ENCODE measurements around the gene SREBF2.
"Not testable (repeated sequence)": the region's sequence is repeated elsewhere in the genome, so short reads cannot be mapped to it uniquely, and the experiment has no call there.

Gene SREBF2

GRCh38 chr22:41820447-41820846 lies 12.5 kb upstream of the SREBF2 start:
- DNase-seq (ENCODE audit: insufficient read length, low spot score) (no peak), FAIRE-seq (no peak)

- DNase-seq (ENCODE audit: insufficient read length, low spot score) (no peak), FAIRE-seq (no peak)
Observed at GRCh38 chr22:41821471-41822316, 11.2 kb upstream of the SREBF2 start.

GRCh38 chr22:41822317-41823057 lies 10.4 kb upstream of the SREBF2 start:
- DNase-seq (ENCODE audit: insufficient read length, low spot score) (peak; percentile 30), FAIRE-seq (no peak)

GRCh38 chr22:41823797-41824196 lies 9.1 kb upstream of the SREBF2 start:
- FAIRE-seq, result no peak
- DNase-seq (ENCODE audit: insufficient read length, low spot score), result no peak

- FAIRE-seq (no peak), DNase-seq (ENCODE audit: insufficient read length, low spot score) (no peak)
Observed at GRCh38 chr22:41825376-41825775, 7.5 kb upstream of the SREBF2 start.

- FAIRE-seq (no peak), DNase-seq (ENCODE audit: insufficient read length, low spot score) (no peak)
Observed at GRCh38 chr22:41826021-41826420, 6.9 kb upstream of the SREBF2 start.

- no peak for FAIRE-seq
- no peak for DNase-seq (ENCODE audit: insufficient read length, low spot score)
Observed at GRCh38 chr22:41826430-41827383, 6.2 kb upstream of the SREBF2 start.

- DNase-seq (ENCODE audit: insufficient read length, low spot score) (no peak), FAIRE-seq (no peak)
Observed at GRCh38 chr22:41827671-41828070, 5.2 kb upstream of the SREBF2 start.

GRCh38 chr22:41828516-41828915 lies 4.4 kb upstream of the SREBF2 start:
- DNase-seq (ENCODE audit: insufficient read length, low spot score) (no peak), FAIRE-seq (no peak)

GRCh38 chr22:41830174-41830573 lies 2.7 kb upstream of the SREBF2 start:
- no peak for FAIRE-seq
- DNase-seq (ENCODE audit: insufficient read length, low spot score), result no peak

GRCh38 chr22:41831383-41831782 lies 1.5 kb upstream of the SREBF2 start:
- DNase-seq (ENCODE audit: insufficient read length, low spot score), result no peak
- FAIRE-seq, result peak; percentile 78

GRCh38 chr22:41831828-41832552 lies 915 bp upstream of the SREBF2 start:
- peak; percentile 84 for FAIRE-seq
- DNase-seq (ENCODE audit: insufficient read length, low spot score), result no peak

- FAIRE-seq, result peak; percentile 55
- DNase-seq (ENCODE audit: insufficient read length, low spot score), result no peak
Observed at GRCh38 chr22:41833369-41834004, 582 bp downstream of the SREBF2 start.

- no peak for FAIRE-seq
- DNase-seq (ENCODE audit: insufficient read length, low spot score), result no peak
Observed at GRCh38 chr22:41834005-41834944, 1.4 kb downstream of the SREBF2 start.

GRCh38 chr22:41835462-41835861 lies 2.6 kb downstream of the SREBF2 start:
- not testable (repeated sequence) for DNase-seq (ENCODE audit: insufficient read length, low spot score); FAIRE-seq

- FAIRE-seq, result no peak
Observed at GRCh38 chr22:41836551-41836950, 3.6 kb downstream of the SREBF2 start.

GRCh38 chr22:41838842-41839618 lies 6.1 kb downstream of the SREBF2 start:
- DNase-seq (ENCODE audit: insufficient read length, low spot score), result no peak
- no peak for FAIRE-seq

More at GRCh38 chr22:41836551-41836950, 3.6 kb downstream of the SREBF2 start:
- DNase-seq (ENCODE audit: insufficient read length, low spot score), result no peak

GRCh38 chr22:41840216-41840615 lies 7.3 kb downstream of the SREBF2 start:
- no peak for DNase-seq (ENCODE audit: insufficient read length, low spot score)
- FAIRE-seq, result no peak
